ENCODE measurements around the gene RBSN.

RBSN gene

DNA sequence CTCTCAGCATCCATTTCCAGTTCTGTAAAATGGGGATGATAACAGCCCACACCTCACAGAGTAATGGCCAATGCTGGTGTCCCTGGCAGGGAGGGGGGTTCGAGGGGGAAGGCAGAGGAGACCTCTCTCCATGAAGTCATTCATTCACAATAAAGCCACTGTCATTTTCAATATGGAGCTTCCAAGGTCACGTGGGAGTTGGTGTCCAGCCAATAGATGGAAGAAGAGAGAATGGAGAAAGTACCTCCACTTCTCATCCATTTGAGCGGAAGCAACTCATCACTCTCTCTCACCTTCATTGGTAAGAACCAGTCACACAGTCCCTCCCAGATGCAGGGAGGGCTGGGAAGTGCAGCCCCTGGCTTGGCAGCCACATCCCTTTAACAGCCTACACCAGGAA is 14.9 kb upstream of the RBSN start:
- H3K9me3 ChIP-seq (ENCODE audit: insufficient read depth, low read length), result no peaks in the 10 kb centered on the region
- no peaks in the 10 kb centered on the region for H3K27me3 ChIP-seq (ENCODE audit: low read length)
- no peak overlapping the region for H3K27ac ChIP-seq (ENCODE audit: low read depth, low read length)
- H3K9me2 ChIP-seq (replicated peaks; ENCODE audit: insufficient read depth, low read length), result no peaks in the 10 kb centered on the region
- no peaks in the 10 kb centered on the region for H3K79me2 ChIP-seq (ENCODE audit: insufficient read depth, low read length)
- no peaks in the 10 kb centered on the region for H3F3A ChIP-seq (ENCODE audit: insufficient read depth)
- no peak overlapping the region for H3K9ac ChIP-seq (ENCODE audit: low read length)
- no peaks in the 10 kb centered on the region for H3K36me3 ChIP-seq (ENCODE audit: low read length)
- H3K4me3 ChIP-seq (ENCODE audit: insufficient read depth, low read length, poor library complexity, severe bottlenecking), result no peak overlapping the region
- no peak for TF ChIP-seq EZH2phosphoT487 (conservative IDR thresholded peaks at IDR 0.05; ENCODE audit: low read length)
- no peak overlapping the region for H3K4me2 ChIP-seq (ENCODE audit: low read depth, low read length, poor library complexity, severe bottlenecking)
- no peaks in the 10 kb centered on the region for H4K20me1 ChIP-seq (ENCODE audit: low read depth, low read length)
- no peak overlapping the region for H2AFZ ChIP-seq (ENCODE audit: low read depth, low read length, severe bottlenecking)

DNA sequence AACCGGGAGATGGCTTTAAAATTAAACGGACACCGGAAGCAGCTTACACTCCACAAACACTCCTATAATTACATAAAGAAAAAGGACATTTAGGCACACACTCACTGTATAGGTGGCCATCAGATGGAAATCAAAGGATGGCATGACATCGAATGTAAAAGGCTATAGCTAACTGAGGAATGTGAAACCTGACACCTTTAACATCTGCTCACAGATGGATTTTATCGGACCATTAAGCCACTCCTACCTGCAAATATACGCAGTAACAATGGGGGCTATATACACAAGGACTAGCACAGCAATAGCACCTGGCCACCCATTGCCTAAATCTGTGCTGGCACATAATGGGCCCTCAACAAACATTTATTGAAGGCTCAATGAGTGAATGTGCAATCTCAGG is 14.5 kb upstream of the RBSN start:
- no peaks in the 10 kb centered on the region for H3K9me2 ChIP-seq (replicated peaks; ENCODE audit: insufficient read depth, low read length)

DNA sequence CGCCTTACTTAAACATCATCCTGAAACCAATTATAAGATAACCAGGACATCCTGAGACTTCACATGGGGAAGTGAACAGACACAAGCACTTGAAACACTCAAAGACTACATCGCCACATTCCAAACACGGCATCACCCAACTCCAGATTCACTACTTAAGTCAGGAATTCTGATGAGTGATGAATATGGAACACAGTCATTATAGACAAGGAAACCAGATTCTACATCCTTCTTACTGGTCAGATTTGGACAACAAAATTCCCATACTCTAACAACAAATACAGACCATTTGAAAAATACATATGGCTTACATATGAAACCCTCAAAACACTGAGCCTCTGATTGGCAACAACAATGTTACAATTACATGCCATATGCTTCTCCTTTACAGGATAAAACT is 13.1 kb upstream of the RBSN start:
- Histone ChIP-seq H3K4me3 (ENCODE audit: insufficient read depth, low read length, poor library complexity, severe bottlenecking) (no peak overlapping the region), H3K27ac (ENCODE audit: low read depth, low read length) (no peak overlapping the region), H3F3A (ENCODE audit: insufficient read depth) (no peaks in the 10 kb centered on the region), H3K79me2 (ENCODE audit: insufficient read depth, low read length) (no peaks in the 10 kb centered on the region), H3K4me2 (ENCODE audit: low read depth, low read length, poor library complexity, severe bottlenecking) (no peak overlapping the region), H3K9me2 (replicated peaks; ENCODE audit: insufficient read depth, low read length) (no peaks in the 10 kb centered on the region), H4K20me1 (ENCODE audit: low read depth, low read length) (no peaks in the 10 kb centered on the region), H3K27me3 (ENCODE audit: low read length) (no peaks in the 10 kb centered on the region), H3K36me3 (ENCODE audit: low read length) (no peaks in the 10 kb centered on the region), H2AFZ (ENCODE audit: low read depth, low read length, severe bottlenecking) (no peak overlapping the region), H3K9me3 (ENCODE audit: insufficient read depth, low read length) (no peaks in the 10 kb centered on the region), H3K9ac (ENCODE audit: low read length) (no peak overlapping the region)
- TF ChIP-seq EZH2phosphoT487 (conservative IDR thresholded peaks at IDR 0.05; ENCODE audit: low read length), result no peak
- TF ChIP-seq, protein P1, sequence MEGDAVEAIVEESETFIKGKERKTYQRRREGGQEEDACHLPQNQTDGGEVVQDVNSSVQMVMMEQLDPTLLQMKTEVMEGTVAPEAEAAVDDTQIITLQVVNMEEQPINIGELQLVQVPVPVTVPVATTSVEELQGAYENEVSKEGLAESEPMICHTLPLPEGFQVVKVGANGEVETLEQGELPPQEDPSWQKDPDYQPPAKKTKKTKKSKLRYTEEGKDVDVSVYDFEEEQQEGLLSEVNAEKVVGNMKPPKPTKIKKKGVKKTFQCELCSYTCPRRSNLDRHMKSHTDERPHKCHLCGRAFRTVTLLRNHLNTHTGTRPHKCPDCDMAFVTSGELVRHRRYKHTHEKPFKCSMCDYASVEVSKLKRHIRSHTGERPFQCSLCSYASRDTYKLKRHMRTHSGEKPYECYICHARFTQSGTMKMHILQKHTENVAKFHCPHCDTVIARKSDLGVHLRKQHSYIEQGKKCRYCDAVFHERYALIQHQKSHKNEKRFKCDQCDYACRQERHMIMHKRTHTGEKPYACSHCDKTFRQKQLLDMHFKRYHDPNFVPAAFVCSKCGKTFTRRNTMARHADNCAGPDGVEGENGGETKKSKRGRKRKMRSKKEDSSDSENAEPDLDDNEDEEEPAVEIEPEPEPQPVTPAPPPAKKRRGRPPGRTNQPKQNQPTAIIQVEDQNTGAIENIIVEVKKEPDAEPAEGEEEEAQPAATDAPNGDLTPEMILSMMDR (IDR thresholded peaks at IDR 0.05; ENCODE audit: insufficient read depth, low read length, poor library complexity, severe bottlenecking), result no peak

More for the DNA sequence above, 14.5 kb upstream of the RBSN start:
- TF ChIP-seq, protein P1 (IDR thresholded peaks at IDR 0.05; ENCODE audit: insufficient read depth, low read length, poor library complexity, severe bottlenecking), result no peak
- TF ChIP-seq EZH2phosphoT487 (conservative IDR thresholded peaks at IDR 0.05; ENCODE audit: low read length), result no peak
- Histone ChIP-seq H3K4me3 (ENCODE audit: insufficient read depth, low read length, poor library complexity, severe bottlenecking) (no peak overlapping the region), H3K9me3 (ENCODE audit: insufficient read depth, low read length) (no peaks in the 10 kb centered on the region), H3K36me3 (ENCODE audit: low read length) (no peaks in the 10 kb centered on the region), H3K27ac (ENCODE audit: low read depth, low read length) (no peak overlapping the region), H3K79me2 (ENCODE audit: insufficient read depth, low read length) (no peaks in the 10 kb centered on the region), H3K27me3 (ENCODE audit: low read length) (no peaks in the 10 kb centered on the region), H3K9ac (ENCODE audit: low read length) (no peak overlapping the region), H3F3A (ENCODE audit: insufficient read depth) (no peaks in the 10 kb centered on the region), H4K20me1 (ENCODE audit: low read depth, low read length) (no peaks in the 10 kb centered on the region), H2AFZ (ENCODE audit: low read depth, low read length, severe bottlenecking) (no peak overlapping the region), H3K4me2 (ENCODE audit: low read depth, low read length, poor library complexity, severe bottlenecking) (no peak overlapping the region)

DNA sequence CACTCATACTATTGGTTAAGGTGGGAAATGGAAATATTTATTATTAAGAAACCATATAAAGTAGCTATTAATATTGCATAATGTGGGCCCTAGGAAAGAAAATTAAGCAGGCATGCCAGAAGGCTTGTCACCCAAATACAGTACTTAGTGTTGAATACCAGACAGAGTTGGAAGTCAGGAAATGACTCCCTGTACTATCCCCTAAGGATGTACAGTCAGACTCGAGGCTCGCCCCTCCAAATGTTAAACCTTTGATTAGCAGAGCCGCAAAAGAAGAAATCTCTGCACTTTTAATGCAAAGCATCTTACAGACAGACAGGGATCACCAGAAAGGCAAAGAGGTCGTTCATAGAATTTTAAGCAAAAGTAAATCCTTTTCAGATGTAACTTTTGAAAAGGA is 11.3 kb upstream of the RBSN start:
- H3K27ac ChIP-seq (ENCODE audit: low read depth, low read length), result no peak overlapping the region
- no peak overlapping the region for H3K4me3 ChIP-seq (ENCODE audit: insufficient read depth, low read length, poor library complexity, severe bottlenecking)
- H3K4me2 ChIP-seq (ENCODE audit: low read depth, low read length, poor library complexity, severe bottlenecking), result no peak overlapping the region
- no peaks in the 10 kb centered on the region for H3K9me3 ChIP-seq (ENCODE audit: insufficient read depth, low read length)
- H3K27me3 ChIP-seq (ENCODE audit: low read length), result no peaks in the 10 kb centered on the region
- no peak for TF ChIP-seq EZH2phosphoT487 (conservative IDR thresholded peaks at IDR 0.05; ENCODE audit: low read length)
- TF ChIP-seq, protein P1 (IDR thresholded peaks at IDR 0.05; ENCODE audit: insufficient read depth, low read length, poor library complexity, severe bottlenecking), result no peak
- no peaks in the 10 kb centered on the region for H3K36me3 ChIP-seq (ENCODE audit: low read length)
- no peaks in the 10 kb centered on the region for H4K20me1 ChIP-seq (ENCODE audit: low read depth, low read length)
- H3F3A ChIP-seq (ENCODE audit: insufficient read depth), result no peaks in the 10 kb centered on the region
- H2AFZ ChIP-seq (ENCODE audit: low read depth, low read length, severe bottlenecking), result no peak overlapping the region
- no peak overlapping the region for H3K9ac ChIP-seq (ENCODE audit: low read length)
- no peaks in the 10 kb centered on the region for H3K9me2 ChIP-seq (replicated peaks; ENCODE audit: insufficient read depth, low read length)
- no peaks in the 10 kb centered on the region for H3K79me2 ChIP-seq (ENCODE audit: insufficient read depth, low read length)

Data from SU-DHL-6 (cell line).